GM18499 (cell line): ENCODE measurements around the gene MYH10.

ENCODE experiments used
- ATAC-seq: cut with Tn5 transposase; IDR thresholded peaks from one replicate; pipeline ENCODE4 v1.9.1; 2021; ENCODE audit warnings: moderate number of reproducible peaks; ENCODE audit not compliant: insufficient read depth, unreplicated experiment

The MYH10 gene

DNA sequence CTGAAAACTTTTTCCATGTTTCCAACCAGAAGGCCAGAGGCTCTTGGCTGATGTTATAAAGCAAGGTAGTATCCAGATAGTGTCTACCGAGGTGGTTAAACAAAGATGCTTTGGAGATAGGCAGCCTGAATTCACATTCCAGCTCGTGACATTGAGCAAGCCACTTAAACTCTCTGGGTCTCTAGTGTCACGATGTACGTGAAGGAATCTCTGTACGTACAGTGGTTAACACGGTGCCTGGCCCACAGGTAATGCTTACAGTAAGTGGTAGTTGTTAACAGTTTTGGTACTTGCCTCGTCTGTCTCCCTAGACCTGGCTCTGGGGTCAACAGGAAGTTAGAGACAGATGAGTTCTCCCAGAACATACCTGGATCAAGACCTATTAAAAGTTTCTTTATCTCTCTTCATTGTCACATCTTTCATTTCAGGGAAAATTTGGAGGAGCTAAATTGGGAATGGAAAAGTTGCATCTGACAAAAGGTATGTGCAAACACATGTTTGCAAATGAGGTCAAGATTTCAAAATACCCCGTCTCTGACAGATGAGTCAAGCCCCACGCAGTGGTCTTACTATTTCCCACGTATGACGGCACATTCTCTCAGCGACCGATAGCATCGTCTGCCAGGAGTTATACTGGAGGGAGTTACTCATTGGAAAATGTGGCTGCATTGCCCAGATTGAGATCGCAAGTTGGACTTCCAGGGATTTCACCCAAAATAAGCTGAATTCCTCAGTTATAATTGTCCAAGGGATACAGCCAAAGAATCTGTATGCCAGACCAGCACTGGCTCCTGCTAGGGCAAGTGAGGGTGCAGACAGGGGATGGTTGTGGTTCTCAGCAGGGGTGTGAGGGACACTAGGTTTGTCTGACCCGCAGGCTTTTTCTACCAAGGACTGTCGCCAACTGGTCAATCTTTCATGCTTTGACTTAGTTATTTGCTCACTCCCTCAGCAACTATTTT, 18.9 kb upstream of the MYH10 start:
- no peak for ATAC-seq

DNA sequence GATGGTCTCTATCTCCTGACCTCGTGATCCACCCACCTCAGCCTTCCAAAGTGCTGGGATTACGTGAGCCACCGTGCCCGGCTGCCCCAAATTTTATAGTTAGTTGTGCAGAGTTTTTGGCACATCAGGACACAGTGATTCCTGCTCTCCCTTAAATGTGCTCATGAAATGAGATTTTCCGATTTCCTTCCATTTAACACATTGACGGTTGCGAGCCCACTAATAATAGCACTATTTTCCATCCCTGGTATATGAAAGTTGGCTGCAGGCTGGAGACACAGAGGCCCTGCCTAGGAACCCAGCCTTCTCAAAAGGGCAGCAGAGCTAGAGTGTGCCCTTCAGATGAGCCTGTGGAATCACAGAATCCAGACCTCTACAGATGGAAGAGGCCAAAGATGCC, 17.4 kb upstream of the MYH10 start:
- ATAC-seq: no peak

DNA sequence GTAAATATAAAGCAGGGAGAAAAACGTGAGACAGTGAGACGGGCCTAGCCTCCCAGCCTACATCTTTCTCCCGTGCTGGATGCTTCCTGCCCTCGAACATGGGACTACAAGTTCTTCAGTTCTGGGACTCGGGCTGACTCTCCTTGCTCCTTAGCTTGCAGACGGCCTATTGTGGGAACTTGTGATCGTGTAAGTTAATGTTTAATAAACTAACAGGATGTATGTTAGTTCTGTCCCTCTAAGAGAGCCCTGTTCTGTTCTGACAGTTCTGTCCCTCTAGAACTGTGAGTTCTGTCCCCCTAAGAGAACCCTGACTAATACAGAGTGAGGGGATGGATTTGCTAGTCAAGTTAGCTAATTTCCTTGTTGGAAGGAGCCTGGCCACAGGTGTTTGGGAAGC, 16.7 kb upstream of the MYH10 start:
- ATAC-seq: no peak

DNA sequence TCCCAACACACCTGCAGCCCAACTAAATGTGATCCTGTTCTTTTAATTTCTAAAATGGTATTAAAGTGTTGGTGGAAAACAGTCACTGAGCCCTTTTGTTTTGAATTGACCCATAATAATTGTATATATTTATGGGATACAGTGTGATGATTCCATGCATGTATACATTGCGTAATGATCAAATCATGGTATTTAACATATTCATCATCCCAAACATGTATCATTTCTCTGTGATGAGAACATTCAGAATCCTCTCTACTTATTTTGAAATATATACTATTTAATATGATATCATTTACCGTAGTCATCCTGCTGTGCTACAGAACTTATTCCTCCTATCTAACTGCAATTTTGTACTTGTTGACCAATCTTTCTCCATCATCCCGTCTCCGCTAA, 14.0 kb upstream of the MYH10 start:
- ATAC-seq: no peak

DNA sequence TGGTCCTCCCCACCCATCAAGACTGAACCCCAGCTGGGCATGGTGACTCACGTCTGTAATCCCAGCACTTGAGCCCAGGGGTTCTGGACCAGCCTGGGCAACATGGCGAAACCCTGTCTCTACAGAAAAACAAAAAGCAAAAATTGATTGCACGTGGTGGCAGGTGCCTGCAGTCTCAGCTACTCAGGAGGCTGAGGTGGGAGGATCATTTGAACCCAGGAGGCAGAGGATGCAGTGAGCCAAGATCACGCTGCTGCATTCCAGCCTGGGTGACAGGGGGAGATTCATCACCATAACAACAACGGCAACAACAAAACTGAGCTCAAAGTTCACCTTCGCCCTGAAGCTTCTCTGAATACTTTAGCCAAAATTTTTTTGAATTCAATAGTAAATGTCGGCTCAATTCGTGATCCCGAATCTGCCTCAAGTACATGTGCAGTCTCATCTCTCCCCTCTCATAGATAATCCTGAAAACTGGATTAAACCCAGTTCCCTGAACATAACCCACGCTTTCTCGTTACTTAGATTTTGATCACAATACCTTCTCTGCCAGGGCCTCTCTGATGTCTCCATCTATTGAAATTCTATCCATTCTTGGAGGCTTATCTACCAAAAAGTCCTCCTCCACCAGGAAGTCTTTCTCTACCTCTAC, 13.5 kb upstream of the MYH10 start:
- no peak for ATAC-seq

DNA sequence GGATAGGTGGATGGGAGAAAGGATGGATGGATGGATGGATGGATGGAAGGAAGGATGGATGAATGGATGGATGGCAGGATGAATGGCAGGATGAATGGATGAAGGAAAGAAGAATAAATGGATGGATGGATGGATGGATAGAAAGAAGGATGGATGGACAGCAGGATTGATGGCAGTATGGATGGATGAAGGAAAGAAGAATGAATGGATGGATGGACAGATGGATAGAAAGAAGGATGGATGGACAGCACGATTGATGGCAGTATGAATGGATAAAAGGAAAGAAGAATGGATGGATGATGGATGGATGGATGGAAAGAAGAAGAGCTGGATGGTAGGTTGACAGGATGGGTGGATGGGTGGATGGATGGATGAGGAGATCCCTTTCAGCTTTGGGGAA, 9.2 kb upstream of the MYH10 start:
- no peak for ATAC-seq

DNA sequence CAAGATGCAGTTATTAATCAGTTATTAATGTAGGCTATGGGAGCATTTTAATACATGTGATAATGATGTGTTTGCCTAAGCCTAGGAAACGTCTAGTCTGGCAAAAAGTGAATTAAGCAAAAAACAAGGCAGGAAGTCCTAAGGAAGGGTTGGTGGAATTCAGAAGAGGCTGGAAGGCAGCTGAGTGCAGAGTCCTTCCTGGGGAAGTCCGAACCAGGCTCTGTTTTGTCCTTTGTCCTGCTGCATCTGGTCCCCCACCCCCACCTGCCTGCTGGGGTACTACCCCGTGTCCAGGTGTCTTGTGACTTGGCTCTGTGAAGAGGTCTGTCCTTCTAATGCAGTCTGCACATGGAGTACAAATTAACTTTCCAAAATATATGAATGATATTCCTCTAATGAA, 1.5 kb upstream of the MYH10 start:
- no peak for ATAC-seq

DNA sequence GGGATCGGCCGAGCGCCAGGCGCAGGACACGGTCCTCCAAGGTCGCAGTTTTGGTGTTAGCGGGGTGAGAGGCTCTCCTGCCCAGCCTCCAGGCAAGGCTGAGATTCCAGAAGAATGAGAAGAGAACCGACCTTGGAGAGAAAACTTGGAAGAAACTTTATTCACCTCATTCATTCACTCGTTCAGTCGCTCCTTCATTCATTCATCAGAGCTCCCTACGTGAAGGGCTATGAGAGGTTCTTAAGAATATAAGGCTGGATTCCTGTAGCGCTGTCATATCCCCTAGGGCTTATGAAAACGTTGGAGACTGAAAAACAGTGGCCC, 991 bp upstream of the MYH10 start:
- ATAC-seq: no peak

DNA sequence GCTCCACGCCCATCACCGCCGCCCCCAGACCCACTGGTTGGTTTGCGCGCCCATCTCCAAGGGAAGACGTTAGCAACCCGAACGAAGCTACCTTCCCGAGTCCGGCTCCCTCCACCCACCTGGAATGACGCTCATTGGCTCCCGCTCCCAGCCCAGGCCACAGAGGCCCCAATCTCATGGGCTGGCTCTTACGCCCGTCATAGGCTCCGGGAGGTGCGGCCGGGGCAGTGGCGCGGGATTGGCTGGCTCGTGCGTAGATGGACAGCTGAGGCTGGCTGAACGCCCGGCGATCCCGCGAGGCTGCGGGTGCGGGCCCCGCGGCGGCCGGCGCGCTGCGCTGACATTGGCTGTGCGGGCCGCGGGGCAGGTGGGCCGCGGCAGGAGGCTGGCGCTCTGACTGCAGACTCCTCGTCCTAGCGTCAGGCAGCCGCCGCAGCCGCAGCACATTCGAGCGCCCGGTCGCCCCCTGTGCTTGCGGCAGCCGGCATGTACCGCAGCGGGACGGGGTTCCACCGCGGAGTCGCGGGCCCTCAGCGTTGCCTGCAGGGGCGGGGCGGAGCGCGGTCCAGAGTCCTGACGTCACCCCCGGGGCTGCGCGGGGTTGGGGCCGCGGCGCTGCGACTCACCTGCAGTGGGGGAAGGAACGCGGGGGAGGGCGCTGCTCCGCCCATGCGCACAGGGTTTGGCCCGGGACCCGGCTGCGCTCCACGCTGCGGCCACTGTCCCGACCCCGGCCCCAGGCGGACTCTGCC, 453 bp upstream of the MYH10 start:
- ATAC-seq: no peak

DNA sequence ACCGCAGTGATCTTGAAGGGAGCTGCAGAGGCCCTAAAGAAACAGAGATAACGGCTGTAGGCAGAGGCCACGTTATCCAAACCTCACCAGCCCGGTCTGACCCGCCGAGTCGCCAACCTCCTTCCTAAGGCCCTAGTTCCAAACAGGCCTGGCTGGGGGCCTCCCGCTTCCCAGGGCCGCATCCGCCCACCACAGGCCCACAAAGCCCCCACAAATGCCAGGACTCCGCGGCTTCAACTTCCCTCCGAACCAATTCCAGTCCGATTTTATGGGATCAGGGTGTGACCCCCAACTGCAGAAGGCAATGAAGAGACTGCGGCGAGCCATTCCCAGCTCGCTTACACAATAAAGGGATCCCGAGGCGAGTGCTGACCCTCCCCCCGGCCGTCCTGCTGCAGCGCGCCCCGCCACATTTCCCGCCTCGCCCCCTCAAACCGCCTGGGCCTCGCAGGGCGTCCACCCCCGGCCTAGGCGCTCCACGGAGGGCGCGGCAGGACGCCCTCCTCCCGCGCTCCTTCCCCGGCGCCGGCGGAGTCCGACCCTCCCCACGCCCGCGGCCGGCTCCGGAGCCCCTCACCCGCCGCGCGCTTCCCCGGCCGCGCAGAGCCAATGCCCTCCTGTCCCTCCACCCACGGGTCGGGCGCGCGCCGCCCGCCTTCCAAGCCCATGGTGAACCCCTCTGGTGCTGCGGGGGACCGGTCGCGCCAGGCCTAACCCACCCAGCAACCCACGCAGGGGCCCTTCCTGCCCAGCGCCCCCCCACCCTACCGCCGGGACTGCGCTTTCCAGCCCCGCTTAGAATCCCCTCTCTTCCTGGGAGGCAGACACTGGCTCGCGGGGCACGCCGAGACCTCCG, 926 bp downstream of the MYH10 start:
- ATAC-seq: no peak

DNA sequence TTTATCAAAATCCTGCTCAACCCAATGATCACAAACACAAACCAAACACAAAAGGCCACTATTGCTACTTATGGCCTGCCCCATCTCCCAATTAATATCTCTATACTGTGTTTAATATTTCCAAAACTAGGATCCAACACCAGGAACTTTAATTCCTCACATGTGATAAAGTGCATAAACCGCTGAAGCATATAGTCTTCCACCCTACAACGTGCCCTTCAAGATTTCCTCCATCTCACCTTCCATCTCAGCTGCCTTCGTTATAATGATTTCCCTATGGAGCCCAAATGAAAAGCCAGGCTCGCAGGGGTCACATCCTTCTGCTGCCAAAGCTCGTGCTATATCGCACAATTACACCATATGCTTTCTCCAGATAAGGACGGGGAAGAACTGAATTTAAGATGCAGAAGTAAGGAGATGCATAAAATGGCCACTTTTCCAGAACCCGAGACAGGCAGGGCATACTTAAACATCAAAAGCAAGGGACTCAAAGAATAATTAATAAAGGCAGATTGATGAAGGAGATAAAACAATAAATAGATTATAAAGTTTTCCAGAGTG, 1.8 kb downstream of the MYH10 start:
- no peak for ATAC-seq

DNA sequence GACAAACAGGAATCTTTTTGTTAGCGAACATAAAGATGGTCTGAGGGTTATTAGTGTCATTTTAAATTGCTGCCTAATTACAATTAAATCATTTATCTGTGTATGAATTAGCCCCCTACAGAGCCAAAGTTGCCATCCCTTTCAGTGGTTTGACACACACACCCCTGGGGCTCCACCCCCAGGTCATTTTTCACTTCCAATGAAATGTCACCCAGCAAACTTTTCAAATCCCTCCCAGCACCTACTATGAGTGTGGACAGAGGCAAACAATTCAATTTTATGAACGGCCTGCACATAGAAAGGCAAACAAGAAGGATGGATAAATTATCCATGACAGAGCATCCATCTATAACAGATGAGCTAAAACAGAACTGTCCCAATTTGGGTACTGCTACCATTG, 2.4 kb downstream of the MYH10 start:
- ATAC-seq: no peak

DNA sequence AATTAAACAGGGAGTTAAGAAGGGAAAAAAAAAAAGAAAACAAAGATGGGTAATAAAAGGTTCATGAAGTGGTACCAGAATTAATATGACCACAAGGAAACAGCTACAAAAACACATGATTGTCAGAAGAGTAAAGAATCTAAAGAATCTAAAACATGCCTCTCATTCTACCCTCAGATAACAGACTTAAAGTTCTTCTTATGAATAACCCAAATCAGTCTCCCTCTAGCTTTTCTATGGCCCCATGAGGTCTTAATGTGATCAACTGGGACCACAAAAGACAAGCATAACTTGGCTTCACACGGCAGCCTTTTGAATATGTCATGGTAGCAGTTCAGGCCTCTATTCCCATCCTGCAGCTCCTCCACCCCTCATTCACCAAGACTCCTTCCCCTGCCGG, 6.9 kb downstream of the MYH10 start:
- no peak for ATAC-seq

DNA sequence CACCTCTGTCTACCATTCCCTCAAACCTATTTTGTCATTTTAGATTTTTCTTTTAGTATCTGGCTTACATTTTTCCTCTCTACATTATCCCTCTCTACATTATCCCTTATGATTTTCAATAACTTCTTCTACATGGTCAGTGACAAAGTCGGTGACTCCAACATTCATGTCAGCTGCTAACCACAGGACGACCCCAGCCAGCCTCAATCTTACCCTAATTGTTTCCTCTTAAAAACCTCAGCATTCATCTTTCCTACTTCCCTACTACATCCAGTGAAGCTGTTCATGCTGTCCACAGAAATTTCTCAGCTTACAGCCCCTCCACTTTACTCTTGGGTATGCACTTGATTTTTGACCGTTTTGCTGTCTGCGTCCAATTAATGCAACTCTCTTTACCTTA, 8.3 kb downstream of the MYH10 start:
- ATAC-seq: no peak

DNA sequence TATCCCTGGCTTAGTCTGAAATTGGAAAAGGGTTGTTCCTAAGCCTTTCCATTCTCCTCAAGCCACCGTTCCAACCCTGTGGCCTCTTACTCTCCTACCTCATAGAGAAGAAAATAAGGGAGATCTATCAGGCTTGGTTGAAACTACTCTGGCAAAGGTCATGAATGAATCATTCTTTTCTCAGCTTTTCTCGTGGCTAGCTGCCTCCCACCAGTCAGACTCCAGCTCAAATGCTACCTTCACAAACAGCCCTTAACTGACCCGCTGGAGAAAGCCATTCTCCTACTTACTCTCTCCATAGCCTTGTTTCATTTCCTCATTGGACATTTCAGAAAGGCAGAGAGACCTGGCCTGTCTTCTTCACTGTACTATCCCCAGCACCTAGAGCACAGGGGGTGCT, 8.9 kb downstream of the MYH10 start:
- ATAC-seq: no peak

DNA sequence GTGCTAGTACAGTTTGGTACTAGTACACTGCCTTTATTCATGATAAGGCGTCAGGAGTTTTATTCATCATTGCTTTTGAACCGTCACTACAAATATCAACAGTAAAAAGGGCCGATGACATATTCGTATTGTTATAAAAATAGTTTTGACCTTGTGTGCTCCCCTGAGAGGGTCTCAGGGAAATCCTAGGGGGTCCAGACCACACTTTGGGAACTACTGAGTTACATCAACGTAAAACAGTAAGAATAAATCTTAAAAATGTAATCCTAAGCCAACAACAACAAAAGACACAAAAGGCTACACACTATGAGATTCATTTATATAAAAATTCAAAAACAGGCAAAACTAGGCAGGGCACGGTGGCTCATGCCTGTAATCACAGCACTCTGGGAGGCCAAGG, 11.2 kb downstream of the MYH10 start:
- ATAC-seq: no peak

DNA sequence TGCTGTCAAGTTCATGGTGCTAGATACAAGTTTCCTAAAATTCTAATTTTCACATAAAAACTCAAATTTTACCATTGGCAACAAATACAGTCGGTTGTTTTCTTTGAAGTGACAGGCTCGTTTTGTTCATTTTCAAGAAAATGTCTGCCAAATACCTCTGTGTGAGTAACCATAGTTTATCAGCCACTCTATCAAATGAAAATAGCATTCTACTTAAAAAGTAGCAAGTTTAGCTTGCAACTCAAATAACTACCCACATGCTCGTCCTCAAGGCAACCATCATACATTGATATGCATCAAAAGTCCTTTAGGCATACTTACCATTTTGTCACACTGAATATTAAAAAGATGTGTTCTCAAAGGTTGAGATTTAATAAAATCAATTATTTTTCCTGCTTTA, 11.7 kb downstream of the MYH10 start:
- no peak for ATAC-seq

DNA sequence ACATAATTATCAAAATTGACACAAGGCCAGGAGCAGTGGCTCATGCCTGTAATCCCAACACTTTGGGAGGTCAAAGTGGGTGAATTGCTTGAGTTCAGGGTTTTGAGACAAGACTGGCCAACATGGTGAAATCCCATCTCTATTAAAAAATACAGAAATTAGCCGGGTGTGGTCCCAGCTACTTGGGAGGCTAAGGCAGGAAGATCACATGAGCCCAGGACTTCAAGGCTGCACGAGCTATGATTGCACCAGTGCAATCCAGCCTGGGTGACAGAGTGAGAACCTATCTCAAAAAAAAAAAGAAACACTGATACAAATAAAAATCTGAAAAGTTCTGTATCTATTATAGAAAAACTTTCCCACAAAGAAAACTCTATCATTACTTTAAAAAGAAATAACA, 15.5 kb downstream of the MYH10 start:
- no peak for ATAC-seq

DNA sequence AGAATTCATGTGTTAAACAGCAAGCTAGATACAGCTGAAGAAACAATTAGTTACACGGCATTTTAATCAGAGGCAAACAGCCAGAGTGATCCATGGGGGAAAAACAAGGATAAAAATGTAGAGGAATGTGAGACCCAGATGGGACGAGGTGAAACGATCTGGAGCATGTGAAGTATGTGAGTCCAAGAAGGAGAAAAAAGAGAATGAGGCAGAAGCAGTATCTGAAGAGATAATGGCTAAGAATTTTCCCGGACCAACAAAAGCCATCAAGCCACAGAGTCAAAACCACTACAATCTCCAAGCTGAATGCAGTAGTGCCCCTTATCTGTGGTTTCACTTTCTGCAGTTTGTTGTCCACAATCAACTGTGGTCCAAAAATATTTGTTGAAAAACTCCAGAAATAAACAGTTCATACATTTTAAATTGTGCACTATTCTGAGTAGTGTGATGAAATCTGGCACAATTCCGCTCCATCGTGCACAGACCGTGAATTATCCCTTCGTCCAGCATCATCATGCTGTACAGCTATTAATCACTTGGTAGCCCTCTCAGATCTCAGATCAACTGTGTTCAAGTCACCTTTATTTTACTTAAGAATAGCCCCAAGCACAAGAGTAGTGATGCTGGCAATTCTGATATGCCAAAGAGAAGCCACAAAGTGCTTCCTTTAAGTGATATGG, 18.8 kb downstream of the MYH10 start:
- no peak for ATAC-seq

DNA sequence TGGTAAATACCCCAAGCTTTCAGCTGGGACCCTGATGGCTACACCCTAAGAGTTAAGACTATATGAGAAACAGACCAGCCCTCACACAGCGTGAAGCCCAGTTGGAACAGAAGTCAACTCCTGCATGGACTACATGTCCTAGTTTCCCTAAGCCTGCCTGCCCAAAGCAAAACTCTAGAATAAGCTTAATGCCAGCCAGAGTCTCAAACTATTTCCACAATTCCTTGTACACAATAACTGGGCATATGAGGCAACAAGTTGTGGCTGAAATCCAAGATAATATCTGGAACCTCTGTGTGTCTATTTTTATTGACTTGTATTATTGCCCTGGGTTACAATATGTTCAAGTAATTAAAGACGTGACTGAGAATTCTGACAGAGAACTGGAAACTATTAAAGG, 19.4 kb downstream of the MYH10 start:
- ATAC-seq: no peak
